T-helper 1 cell treated with Interleukin-12 subunit alpha and Interleukin-12 subunit beta and Interleukin-4 antibody, amounts not matched to agents 30 μg/mL and 1 μg/mL, for 36 hours (primary cell): Measurements from ENCODE around the gene TOX2.

Experiments used
- H3K27ac Mint-ChIP-seq: one replicate; pipeline ENCODE4 v1.8.0; 2021; ENCODE audit warnings: mild to moderate bottlenecking, mixed read lengths
- H3K27me3 Mint-ChIP-seq: one replicate; pipeline ENCODE4 v1.8.0; 2021; ENCODE audit warnings: low read depth, mixed read lengths
- H3K36me3 Mint-ChIP-seq: one replicate; pipeline ENCODE4 v1.8.0; 2021; ENCODE audit warnings: low read depth, mixed read lengths
- H3K4me1 Mint-ChIP-seq: one replicate; pipeline ENCODE4 v1.8.0; 2021; ENCODE audit warnings: low read depth, mixed read lengths
- H3K4me3 Mint-ChIP-seq: one replicate; pipeline ENCODE4 v1.8.0; 2021; ENCODE audit warnings: mild to moderate bottlenecking, moderate library complexity, mixed read lengths
- H3K9me3 Mint-ChIP-seq: one replicate; pipeline ENCODE4 v1.8.0; 2021; ENCODE audit warnings: mixed read lengths

TOX2 gene

DNA sequence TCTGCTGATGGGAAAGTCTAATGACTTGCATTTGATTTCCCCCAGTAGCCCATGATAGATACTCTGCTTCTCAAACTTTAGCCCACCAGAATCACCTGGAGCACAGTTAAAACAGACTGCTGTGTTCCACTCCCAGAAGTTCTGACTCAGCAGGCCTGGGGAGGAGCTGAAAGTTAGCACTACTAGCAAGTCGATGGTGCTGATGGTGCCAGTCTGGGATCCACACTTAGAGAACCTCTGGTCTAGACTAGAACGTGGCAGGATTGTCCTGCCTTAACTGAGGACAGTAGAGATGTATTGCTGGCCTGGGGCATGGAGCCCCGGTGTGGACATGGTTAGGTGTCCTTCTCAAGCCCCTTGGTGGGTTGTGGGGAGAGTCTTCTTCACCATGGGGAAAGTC, 8.7 kb downstream of the TOX2 start:
- Mint-ChIP-seq H3K36me3 (peaks cover 9% of the 10 kb centered on the region), H3K4me3 (no peak overlapping the region), H3K4me1 (peaks cover 57% of the 10 kb centered on the region), H3K9me3 (no peaks in the 10 kb centered on the region), H3K27me3 (peaks cover 40% of the 10 kb centered on the region), H3K27ac (no peak overlapping the region)

DNA sequence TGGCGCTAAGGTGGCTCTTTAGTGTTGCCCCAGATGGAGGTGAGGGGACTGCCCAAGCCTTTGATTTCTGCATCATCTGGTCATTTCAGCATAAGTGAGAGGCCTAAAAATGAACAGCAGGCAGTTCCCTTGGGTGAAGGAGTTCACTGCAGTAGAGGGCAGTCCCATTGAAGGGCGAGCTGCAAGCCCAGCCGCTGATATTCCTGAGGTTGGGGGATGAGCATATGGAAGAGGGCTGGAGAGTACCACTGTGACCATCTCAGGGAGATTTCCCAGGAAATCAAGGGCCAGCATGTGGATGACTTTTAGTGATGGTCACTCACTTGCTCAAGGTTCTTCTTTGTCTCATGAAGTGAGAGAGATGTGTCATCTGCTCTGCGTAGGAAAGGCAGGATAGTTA, 9.3 kb downstream of the TOX2 start:
- Mint-ChIP-seq H3K9me3 (no peaks in the 10 kb centered on the region), H3K4me1 (peaks cover 56% of the 10 kb centered on the region), H3K4me3 (no peak overlapping the region), H3K36me3 (peaks cover 9% of the 10 kb centered on the region), H3K27ac (no peak overlapping the region), H3K27me3 (peaks cover 42% of the 10 kb centered on the region)

DNA sequence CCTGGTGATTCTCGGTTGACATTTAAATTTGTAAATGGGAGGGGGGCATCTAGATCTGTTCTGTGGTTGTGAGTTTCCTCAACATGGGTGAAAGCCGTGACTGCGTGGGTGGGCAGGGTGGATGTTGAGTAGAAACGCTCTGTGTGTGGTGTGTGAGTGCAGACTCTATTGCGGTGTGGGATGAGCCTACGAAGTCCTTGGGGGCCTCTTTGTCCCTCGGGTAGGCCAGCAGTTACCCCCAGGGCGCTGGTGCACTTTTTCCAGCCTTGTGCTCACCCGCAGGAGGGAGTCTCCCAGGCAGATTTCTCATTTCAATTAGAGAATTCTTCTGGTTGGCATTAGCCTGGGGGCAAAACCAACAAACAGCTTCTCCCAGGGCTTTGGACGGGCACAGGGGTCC, 10.6 kb downstream of the TOX2 start:
- Mint-ChIP-seq H3K9me3 (no peaks in the 10 kb centered on the region), H3K4me3 (peak overlapping the region; percentile 47), H3K4me1 (peaks cover 54% of the 10 kb centered on the region), H3K36me3 (peaks cover 8% of the 10 kb centered on the region), H3K27ac (no peak overlapping the region), H3K27me3 (peaks cover 43% of the 10 kb centered on the region)

DNA sequence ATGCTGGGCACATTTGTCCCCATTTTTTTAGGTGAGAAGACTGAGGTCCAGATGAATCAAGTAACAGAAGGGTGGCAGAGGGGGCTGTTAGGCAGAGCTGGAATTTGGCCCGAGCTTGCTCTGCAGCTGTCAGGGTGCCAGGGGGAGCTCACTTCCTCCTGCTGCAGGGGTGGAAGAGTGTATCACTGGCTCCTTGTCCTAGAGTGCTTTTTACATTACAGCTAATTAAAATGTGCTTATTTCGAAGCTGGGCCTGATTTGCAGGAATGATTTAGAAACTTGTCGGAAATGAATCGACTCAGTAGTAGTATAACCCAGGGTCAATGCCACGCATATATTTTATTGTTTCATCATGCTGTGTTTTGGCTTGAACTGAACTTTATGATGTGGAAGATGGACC, 11.1 kb downstream of the TOX2 start:
- peaks cover 54% of the 10 kb centered on the region for H3K4me1 Mint-ChIP-seq
- H3K4me3 Mint-ChIP-seq: peak overlapping the region; percentile 11

DNA sequence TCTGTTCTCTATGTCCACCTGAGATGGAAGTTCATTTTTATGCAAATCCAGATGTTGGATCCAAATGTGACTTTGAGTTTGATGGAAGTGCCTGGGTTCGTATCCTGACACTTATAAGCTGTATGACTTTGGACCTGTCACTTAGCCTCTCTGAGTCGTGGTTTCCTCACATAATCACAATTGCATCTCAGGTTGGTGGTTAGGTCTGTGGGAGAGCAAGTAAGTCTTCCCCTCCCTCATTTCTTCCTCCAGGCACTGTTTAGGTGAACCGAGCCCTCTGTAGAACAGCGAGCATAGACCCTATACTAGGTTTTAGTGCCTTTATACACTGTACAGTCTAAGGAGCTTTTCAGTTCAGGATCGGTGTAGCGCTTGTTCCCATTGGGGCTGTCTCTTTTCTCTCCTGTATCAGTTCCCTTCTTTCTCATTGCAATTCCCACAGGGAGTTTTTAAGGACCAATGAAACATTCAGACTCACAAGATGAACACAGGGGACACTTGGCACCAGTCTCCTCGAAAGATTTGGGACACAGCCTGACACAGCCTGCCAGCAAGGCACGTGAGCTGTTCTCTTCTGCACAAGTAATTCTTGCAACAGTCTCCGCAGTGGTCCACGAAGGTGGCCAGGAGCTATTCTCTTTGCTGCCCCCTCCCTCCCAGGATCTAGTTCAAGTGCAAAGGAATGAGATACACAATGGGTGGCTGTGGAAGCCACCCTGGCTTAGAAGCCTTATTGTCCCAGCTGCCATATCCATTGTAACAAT, 11.8 kb downstream of the TOX2 start:
- peaks cover 50% of the 10 kb centered on the region for H3K27me3 Mint-ChIP-seq
- no peaks in the 10 kb centered on the region for H3K9me3 Mint-ChIP-seq
- H3K4me1 Mint-ChIP-seq: peaks cover 51% of the 10 kb centered on the region
- peaks cover 8% of the 10 kb centered on the region for H3K36me3 Mint-ChIP-seq
- H3K4me3 Mint-ChIP-seq: peak overlapping the region; percentile 6
- no peak overlapping the region for H3K27ac Mint-ChIP-seq

More for the DNA sequence above, 11.1 kb downstream of the TOX2 start:
- H3K9me3 Mint-ChIP-seq: no peaks in the 10 kb centered on the region
- peaks cover 8% of the 10 kb centered on the region for H3K36me3 Mint-ChIP-seq
- peaks cover 45% of the 10 kb centered on the region for H3K27me3 Mint-ChIP-seq
- no peak overlapping the region for H3K27ac Mint-ChIP-seq

DNA sequence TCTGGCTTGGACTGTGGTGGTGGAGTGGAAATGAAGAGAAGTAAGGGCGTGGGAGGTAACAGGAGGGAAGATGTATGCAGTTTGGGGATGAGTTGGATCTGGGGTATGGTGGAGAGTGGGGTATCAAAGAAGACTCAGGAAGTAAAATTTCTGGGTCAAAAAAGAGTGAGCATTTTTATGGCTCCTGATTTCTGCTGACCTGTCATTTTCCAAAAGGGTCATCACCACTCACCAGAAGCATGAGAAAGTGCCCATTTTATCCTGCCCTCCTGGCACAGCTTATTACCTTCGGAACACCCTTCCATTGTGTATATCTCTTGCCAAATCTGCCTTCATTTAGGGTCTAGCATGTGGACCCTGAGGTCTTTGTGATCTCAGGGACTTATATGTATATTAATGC, 17.3 kb downstream of the TOX2 start:
- Mint-ChIP-seq H3K27me3 (peaks cover 48% of the 10 kb centered on the region), H3K9me3 (no peaks in the 10 kb centered on the region), H3K36me3 (peaks cover 5% of the 10 kb centered on the region), H3K27ac (no peak overlapping the region), H3K4me3 (no peak overlapping the region), H3K4me1 (peaks cover 16% of the 10 kb centered on the region)

DNA sequence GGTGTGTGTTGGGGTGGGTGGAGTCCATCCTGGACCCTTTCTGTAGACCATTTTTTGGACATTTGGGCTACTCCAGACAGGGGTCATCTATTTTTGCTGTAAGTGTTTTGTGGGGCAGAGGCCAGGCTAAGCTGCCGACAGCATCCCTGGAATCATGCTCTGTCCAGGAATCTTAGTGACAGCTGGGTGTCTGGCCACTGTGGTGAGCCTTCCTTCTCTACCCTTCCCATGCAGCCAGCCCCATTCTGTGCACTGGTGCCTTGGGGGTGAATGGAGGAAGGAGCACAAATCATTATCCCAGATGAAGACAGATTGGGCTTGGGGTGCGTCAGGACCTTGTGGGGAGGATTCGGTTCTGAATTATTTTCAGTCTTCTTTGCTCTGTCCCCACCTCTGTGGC, 20.2 kb downstream of the TOX2 start:
- Mint-ChIP-seq H3K27ac (no peak overlapping the region), H3K4me1 (peaks cover 28% of the 10 kb centered on the region), H3K9me3 (no peaks in the 10 kb centered on the region), H3K4me3 (no peak overlapping the region), H3K36me3 (peaks cover 5% of the 10 kb centered on the region), H3K27me3 (peaks cover 40% of the 10 kb centered on the region)

DNA sequence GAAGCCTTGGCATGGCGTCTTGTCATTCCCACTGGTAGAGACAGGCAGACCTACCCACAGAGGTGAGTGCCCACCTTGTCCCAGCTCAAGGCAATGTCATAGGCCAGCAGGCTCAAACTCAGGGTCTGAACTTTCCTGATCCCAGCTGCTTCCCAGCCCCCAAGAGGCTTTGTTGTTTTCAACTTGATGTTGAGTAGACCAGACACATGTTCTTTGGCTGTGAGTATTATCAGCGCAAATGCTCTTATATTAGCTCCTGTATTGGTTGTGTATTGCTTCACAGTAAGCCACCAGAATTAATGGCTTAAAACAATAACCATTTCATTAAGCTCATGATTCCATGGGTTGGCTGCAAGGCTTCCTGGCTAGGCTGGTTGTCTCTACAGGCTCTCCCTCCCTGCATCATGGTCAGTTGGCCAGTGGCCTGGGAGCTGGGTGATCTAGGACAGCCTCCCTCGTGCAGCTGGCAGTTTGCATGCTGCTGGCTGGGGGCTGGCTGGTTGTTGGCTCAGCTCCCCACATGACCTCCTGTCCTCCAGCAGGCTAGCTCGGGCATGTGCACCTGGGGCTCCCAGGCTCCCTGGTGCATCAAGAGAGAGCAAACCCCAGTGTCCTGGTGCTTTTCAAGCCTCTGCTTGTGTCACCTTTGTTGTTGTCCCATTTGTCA, 21.6 kb downstream of the TOX2 start:
- no peak overlapping the region for H3K4me3 Mint-ChIP-seq
- H3K36me3 Mint-ChIP-seq: peaks cover 5% of the 10 kb centered on the region
- peaks cover 38% of the 10 kb centered on the region for H3K27me3 Mint-ChIP-seq
- H3K27ac Mint-ChIP-seq: peak overlapping the region; percentile 13
- peaks cover 41% of the 10 kb centered on the region for H3K4me1 Mint-ChIP-seq
- H3K9me3 Mint-ChIP-seq: no peaks in the 10 kb centered on the region

DNA sequence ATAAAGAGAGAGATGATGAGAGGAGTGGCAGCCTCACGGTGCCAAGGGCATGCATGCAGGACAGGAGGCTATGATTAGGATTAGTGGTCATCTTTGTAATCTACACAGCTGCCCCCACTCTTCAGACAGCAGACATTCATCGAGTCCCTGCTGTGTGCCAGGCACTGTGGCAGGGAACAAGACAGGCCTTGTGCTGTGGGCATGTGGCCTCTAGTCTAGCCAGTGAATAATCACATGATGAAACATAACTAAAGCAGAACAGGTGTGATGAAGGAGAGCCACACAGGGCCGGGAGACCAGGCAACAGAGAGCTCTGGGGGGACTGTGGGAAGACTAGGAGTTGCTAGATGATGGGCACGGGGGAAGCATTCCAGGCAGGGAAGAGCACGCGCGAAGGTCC, 22.2 kb downstream of the TOX2 start:
- Mint-ChIP-seq H3K27me3 (peaks cover 32% of the 10 kb centered on the region), H3K4me1 (peaks cover 43% of the 10 kb centered on the region), H3K36me3 (peaks cover 5% of the 10 kb centered on the region), H3K4me3 (no peak overlapping the region), H3K27ac (peak overlapping the region; percentile 13), H3K9me3 (no peaks in the 10 kb centered on the region)

DNA sequence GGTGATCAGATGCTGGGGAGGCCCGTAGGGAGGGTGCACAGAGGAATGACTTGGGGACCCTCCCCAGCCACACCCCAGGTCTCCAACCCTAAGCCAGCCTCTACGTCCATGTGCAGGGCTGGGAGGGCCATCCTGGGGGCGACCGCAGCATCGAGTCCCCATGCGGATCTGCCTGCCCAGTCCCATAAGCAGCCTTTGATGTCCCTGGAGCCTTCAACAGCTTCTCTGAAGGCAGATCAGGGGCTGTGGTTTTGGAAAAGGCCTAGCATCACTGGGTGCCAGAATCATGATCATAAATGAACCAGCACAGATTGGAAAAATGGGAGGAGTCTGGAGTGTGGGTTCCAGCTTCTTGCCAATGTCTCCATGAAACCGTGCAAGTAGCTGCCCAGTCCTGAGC, 22.9 kb downstream of the TOX2 start:
- peaks cover 48% of the 10 kb centered on the region for H3K4me1 Mint-ChIP-seq
- H3K27me3 Mint-ChIP-seq: peaks cover 24% of the 10 kb centered on the region
- H3K9me3 Mint-ChIP-seq: no peaks in the 10 kb centered on the region
- H3K36me3 Mint-ChIP-seq: peaks cover 5% of the 10 kb centered on the region
- H3K4me3 Mint-ChIP-seq: no peak overlapping the region
- H3K27ac Mint-ChIP-seq: no peak overlapping the region

DNA sequence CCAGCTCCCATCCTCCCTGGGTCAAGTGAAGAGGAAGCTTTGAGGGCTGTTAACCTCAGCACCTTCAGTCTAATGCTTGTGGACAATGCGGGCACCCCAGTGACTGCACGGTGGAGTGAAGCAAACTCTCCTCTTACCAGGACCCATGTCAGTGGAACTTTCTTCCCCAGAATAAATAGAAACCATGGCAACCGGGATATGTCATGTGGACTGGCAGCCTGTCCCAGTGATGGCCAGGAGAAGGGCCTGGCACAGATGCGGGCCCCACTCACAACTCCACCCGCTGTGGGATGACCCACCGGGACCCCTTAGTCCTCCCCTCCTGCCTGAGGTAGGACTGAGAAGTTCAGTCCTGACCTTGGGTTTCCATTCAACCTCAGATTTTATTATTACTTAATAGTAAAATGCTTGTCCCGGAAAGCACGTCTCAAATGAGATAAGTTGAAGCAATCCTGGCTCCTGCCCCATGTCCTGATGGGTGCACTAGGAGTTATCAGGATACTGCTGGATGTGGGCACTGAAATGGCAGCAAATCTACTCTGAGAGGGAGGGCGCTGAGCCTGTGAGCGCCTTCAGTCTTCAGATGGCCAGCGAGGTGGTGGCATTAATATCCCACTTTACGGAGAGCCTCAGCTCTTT, 23.5 kb downstream of the TOX2 start:
- H3K27ac Mint-ChIP-seq: no peak overlapping the region
- H3K27me3 Mint-ChIP-seq: peaks cover 24% of the 10 kb centered on the region
- peaks cover 53% of the 10 kb centered on the region for H3K4me1 Mint-ChIP-seq
- peaks cover 5% of the 10 kb centered on the region for H3K36me3 Mint-ChIP-seq
- H3K4me3 Mint-ChIP-seq: no peak overlapping the region
- no peaks in the 10 kb centered on the region for H3K9me3 Mint-ChIP-seq

DNA sequence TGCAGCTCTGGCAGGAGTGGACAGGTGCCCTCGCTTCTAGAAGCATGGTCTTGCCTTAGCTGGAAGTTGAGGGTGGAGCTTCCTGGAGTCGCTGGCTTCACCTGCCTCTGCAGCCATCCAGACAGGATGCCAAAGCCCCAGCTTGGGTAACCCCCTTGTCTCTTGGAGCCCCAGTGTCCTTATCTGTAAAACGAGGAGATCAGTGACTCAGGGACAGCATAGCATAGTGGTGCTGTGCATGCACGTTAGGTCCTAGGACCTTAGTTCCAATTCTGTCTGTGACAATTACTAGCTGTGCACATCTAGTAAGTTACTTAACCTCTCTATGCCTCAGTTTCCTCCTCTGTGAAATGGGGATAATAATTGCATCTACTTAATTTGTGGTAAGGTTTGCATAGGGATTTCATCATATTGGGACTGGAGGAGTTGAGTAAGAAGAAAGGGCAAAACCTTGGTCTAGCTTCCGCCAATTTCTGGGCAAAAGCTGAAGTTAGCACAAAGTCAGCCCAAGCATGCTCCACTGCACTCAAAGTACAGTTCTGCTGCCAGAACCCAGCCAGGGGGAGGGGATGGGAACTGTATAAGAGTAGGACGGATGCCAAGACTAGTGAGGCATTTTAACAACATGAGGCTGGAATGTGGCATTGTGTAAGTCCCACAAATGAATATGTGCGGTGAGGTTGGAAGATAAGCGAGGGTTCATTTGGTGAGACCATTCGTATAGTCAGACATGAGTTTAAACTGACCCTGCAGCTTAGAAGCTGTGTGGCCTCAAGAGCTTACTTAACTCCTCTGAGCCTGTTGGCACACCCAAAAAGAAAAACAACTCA, 24.5 kb downstream of the TOX2 start:
- no peak overlapping the region for H3K27ac Mint-ChIP-seq
- H3K4me1 Mint-ChIP-seq: peaks cover 58% of the 10 kb centered on the region
- peaks cover 5% of the 10 kb centered on the region for H3K36me3 Mint-ChIP-seq
- H3K4me3 Mint-ChIP-seq: no peak overlapping the region
- peaks cover 21% of the 10 kb centered on the region for H3K27me3 Mint-ChIP-seq
- no peaks in the 10 kb centered on the region for H3K9me3 Mint-ChIP-seq

DNA sequence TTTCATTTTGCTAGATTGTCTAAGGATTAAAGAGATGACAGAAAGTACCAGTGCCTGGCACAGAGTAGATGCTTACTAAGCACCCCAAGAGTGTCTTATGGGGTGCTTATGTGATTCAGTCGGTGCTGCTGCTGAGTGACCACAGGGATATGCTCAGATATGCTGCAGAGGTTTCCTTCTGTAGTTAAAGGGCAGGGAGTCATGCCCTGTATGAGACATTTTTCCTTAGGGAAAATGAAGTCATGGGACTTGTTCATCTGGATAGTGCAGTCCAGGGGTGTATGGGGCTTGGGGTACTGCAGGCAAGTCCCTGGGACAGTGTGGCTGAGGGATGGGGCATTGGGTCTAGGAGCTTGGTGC, 25.1 kb downstream of the TOX2 start:
- Mint-ChIP-seq H3K9me3 (no peaks in the 10 kb centered on the region), H3K4me1 (peaks cover 59% of the 10 kb centered on the region), H3K36me3 (peaks cover 5% of the 10 kb centered on the region), H3K27ac (no peak overlapping the region), H3K4me3 (peak overlapping the region; percentile 10), H3K27me3 (peaks cover 16% of the 10 kb centered on the region)

DNA sequence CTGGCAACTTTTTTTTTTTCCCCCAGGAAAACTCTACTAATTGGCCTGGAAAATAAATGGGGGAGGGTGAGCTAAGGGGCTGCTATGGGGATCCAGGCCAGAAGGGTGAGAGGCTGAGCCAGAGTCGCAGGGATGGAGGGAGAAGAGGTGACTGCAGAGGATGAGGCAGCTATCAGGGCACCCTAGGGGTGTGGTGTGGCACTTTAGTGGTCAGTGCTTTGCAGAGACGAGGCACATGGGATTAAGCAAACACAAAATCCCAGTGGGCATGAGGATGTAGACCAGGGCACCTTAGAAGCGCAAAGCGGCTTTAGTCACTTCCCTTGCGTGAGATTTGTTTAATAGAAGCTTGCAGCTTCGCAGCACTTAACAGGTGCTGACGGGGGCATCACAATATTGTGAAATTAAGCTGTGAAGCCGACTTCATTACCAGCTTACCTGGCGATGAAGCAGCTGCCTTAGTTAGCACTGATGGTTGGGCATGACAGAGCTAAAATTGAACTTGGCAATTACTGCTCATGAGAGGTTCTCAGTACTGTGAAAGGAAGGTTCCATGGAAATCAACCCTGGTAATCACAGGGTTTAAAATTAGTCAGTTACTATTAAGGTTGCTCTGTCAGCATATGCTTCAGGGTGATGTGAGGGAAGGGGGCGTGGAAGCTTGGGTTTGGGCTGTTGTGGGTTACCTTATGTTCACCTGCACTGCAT, 26.0 kb downstream of the TOX2 start:
- Mint-ChIP-seq H3K4me1 (peaks cover 67% of the 10 kb centered on the region), H3K27ac (peak overlapping the region; percentile 23), H3K9me3 (no peaks in the 10 kb centered on the region), H3K27me3 (peaks cover 16% of the 10 kb centered on the region), H3K4me3 (peak overlapping the region; percentile 27), H3K36me3 (peaks cover 10% of the 10 kb centered on the region)
